ENCODE measurements around the gene MCOLN2.

DNA sequence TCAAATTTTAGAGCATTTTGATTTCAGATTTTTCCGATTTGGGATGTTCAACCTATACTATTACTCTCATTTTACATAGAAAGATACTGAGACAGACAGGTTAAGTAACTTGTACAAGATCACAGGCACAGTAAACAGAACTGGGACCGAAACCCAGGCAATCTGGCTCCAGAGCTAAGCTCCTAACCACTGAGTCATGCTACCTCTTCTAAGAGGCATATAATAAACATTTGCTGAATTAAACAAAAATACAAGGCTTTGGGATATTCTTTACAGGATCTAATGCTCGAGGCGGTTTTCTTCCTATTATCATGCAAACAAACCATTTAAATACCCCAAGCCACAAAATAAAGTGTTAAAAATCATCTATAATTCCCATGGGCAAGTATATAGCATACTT lies 50.3 kb downstream of the MCOLN2 start:
- no peak for TF ChIP-seq EZH2 (IDR thresholded peaks at IDR 0.05; ENCODE audit: borderline replicate concordance, low read depth, low read length, poor library complexity, severe bottlenecking)
- TF ChIP-seq, protein P1, sequence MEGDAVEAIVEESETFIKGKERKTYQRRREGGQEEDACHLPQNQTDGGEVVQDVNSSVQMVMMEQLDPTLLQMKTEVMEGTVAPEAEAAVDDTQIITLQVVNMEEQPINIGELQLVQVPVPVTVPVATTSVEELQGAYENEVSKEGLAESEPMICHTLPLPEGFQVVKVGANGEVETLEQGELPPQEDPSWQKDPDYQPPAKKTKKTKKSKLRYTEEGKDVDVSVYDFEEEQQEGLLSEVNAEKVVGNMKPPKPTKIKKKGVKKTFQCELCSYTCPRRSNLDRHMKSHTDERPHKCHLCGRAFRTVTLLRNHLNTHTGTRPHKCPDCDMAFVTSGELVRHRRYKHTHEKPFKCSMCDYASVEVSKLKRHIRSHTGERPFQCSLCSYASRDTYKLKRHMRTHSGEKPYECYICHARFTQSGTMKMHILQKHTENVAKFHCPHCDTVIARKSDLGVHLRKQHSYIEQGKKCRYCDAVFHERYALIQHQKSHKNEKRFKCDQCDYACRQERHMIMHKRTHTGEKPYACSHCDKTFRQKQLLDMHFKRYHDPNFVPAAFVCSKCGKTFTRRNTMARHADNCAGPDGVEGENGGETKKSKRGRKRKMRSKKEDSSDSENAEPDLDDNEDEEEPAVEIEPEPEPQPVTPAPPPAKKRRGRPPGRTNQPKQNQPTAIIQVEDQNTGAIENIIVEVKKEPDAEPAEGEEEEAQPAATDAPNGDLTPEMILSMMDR (conservative IDR thresholded peaks at IDR 0.05; ENCODE audit: low read depth, low read length), result no peak

Measured in A673 (cell line).